SIG-M5 (cell line): ENCODE data around the gene SPON1.
"Not testable (repeated sequence)": the region's sequence is repeated elsewhere in the genome, so short reads cannot be mapped to it uniquely, and the experiment has no call there.

Experiments
- DNase-seq: peaks from one replicate; lab custom pipeline; 2025; lab: John Stamatoyannopoulos, UW

Gene SPON1

DNA sequence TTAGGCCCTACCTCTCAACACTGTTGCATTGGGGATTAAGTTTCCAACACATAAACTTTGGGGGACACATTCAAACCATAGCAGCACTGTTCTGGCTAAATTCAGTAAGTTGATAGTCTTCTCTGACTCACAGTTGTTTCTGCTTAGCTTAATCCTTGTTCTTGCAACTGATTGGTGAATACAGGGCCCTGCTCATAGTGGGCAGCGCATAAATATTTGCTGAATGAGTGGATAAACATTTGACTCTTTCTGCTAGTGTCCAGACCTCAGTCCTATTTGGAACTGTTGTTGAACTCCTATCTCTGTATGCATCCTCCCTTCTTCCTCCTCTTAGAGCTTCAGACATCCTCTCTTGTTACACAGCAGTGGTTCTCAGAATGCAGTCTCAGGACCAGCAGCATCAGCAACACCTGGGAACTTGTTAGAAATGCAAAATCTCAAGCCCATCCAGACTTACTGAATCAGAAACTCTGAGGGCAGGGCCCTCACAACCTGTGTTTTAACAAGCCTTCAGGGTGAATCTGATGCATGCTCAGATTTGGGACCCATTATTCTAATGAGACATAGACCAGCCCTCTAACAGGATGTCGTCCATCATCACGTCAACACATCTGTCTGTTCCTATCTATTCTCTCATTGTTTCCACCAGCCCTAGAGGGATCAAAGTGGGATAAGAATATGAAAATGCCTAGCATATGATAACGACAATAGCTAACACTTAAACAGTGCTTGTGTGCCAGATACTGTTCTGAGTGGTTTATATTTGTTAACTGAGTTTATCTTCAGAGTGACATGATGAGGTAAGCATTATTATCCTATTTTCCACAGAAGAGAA, 22.3 kb downstream of the SPON1 start:
- DNase-seq, result no peak

DNA sequence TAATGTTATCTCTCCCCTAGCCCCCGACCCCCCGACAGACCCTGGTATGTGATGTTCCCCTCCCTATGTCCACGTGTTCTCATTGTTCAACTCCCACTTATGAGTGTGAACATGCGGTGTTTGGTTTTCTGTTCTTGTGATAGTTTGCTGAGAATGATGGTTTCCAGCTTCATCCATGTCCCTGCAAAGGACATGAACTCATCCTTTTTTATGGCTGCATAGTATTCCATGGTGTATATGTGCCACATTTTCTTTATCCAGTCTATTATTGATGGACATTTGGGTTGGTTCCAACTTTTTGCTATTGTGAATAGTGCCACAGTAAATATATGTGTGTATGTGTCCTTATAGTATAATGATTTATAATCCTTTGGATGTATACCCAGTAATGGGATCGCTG, 24.2 kb downstream of the SPON1 start:
- not testable (repeated sequence) for DNase-seq

DNA sequence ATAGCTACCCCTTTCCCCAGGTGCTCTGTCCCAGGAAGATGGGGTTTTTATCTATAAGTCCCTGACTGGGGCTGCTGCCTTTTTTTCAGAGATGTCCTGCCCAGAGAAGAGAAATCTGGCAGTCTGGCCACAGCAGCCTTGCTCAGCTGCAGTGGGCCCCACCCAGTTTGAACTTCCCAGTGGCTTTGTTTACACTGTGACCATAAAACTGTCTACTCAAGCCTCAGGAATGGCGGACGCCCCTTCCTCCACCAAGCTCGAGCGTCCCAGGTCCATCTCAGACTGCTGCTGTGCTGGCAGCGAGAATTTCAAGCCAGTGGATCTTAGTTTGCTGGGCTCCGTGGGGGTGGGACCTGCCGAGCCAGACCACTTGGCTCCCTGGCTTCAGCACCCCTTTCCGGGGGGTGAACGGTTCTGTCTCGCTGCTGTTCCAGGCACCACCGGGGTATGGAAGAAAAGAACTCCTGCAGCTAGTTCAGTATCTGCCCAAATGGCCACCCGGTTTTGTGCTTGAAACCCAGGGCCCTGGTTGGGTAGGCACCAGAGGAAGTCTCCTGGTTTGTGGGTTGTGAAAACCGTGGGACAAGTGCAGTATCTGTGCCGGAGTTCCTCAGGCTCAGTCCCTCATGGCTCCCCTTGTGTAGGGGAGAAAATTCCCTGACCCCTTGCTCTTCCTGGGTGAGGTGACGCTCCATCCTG, 29.8 kb downstream of the SPON1 start:
- DNase-seq, result not testable (repeated sequence)

DNA sequence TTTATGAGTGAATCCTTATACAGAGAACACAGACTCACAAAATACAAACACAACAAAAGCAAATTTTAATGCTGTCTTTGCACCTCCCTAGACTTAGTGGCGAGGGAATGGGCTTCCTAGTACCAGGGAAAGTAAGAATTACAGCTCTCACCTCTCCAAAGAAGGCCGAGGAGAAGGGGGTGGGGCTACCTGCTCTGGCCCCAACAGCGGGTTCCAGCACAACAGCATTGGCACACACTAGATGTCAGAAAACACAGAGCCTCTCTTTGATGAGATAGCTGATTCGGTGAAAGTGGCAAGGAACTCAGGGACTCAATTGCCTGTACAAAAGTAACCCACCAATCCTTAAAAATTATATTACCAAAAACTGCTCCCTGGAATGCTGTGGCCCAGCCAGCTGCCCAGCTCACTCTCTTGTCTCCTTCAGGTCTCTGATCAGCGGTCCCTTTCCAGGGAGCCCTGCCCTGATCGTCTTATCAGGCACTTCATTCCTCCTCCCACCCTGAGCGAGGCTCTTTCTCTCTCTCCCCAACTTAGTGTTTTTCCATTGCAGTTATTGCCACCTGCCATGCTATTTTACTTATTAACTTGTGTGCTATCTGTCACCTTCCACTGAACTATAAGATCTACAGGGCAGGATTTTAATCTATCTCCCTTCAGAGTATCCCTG, 30.7 kb downstream of the SPON1 start:
- DNase-seq, result no peak

DNA sequence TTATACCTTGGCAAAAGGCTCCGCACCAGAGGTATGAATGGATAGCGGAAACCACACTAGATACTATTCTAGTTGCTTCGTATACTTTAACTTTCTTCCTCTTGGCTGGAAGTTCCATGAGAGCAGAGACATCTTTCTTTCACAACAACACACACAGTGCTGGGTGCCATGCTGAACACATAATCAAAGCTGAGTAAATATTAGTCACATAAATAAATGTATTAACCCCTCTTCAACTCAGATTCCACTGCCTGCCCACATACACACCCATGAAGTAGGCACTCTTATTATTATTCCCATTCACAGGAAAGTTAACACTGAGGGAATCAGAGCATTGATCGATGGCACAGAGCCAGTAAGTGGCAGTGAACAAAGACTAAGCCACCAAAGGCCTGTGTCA, 35.4 kb downstream of the SPON1 start:
- DNase-seq, result no peak

DNA sequence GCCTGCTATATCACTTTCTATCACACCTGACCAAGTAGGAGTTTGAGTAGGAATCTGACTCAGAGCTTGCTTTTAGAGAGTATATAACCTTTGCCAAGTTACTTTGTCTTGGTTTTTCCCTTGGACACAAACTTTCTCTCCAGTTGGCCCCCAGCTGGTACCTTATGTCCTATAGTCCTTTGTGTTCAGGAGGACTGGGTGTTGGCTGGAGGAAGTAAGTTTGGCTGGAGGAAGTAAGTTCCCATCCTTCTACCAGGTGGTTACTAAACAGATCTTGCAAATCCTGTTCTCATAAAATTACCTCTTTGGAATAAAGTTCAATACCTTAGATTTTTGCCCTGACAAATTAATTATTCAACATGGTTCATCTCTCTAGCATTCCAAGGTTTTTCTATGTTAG, 37.2 kb downstream of the SPON1 start:
- DNase-seq, result no peak

DNA sequence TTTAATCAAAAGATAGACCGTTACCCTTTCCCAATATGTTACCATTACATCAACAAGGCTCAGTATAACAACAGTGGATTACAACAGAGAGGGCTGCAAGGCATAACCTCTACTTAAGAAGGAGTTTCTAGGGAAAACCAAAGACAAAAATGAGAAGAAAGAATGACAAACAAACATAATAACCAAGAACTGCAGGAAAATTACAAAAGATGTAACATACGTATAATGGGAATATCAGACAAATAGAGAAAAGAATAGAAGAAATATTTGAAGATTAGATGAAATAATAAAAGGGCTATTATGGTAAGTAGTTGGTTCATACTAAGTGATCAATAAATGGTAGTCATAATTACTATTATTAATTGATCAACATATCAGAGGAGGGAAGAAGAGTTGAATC, 39.1 kb downstream of the SPON1 start:
- DNase-seq, result no peak

DNA sequence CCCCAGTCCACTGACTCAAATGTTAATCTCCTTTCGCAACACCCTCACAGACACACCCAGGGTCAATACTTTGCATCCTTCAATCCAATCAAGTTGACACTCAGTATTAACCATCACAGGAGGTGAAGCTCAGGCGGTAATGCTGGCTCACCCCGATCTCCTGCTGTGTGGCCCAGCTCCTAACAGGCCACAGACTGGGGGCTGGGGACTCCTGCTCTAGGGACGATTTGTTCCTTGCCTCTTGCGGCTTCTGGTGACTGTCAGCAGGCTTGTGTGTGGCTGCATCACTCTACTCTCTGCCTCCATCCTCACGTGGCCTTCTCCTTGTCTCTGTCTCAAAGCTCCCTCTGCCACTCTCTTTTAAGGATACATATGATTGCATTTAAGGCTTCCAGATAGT, 45.0 kb downstream of the SPON1 start:
- DNase-seq, result no peak

DNA sequence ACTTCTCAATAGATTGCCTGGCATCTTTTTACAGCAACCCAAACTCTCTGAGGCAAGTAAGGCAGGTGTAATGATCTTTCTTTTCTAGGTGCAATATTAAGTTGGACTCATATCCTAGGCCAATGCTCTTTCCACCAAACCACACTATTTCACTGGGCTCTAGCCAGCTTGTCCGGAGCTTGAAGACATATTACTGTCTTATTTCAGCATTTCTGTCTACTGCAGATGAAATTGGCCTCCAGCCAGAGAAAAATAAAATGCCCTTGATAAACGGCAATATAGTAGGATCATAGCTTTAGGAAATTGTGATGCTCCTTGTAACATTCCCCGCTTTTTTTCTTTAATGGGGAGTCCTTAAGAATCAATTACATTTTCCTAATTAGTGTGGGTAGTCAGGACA, 48.1 kb downstream of the SPON1 start:
- no peak for DNase-seq

DNA sequence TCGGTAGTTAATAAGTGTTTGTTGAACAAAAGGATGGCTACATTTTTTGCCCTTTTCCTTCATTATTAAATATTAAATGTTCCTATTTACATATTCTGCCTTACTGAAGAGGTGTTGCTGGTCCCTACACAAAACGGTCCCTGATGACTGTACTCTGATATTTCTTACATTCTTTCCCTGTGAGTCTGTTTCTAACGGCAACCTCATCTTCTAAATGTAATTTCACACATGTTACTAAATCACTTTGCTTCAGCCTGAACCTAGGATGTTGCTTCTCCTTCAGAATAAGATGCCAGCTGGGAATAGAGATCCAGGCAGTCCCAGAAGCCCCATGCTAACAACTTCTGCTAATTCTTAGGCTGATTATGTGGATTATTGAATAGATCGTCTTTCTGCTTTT, 50.3 kb downstream of the SPON1 start:
- DNase-seq, result no peak

DNA sequence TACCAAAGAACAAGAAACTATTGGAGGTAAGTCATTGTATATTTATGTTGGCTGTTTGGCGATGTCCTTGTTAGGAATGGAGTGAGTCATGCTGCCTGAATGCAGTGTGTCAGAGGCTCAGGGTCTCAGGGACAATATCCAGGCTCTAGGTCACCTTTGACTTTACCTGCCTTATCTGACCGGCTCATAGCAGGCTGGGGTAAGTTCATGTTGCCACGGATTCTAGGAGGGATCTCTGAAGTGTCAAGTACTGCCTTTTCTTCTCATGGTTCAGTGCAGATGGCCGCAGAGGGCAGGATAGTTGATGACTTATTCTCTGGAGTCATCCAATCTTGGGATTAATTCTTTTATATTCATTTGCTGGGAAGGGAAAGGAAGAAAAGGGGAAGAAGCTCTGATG, 53.2 kb downstream of the SPON1 start:
- DNase-seq, result no peak

DNA sequence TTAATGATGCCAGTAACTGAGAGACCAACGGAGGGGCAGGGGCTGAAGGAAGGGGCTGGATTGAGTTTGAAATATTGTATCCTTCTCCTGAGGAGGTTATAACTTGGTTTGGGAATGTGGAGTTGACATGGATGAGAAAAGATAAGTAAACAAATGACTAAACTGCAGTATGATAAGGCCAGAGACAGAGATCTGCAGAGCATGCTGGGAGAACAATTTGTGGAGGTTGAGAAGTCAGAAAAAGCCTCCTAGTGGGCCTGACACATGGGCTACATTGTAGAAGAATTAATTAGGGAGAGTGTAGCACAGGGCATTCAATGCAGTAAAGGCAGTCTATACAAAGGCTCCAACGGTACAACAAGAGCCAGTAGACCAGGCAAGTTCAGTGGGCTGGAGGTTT, 55.9 kb downstream of the SPON1 start:
- no peak for DNase-seq

DNA sequence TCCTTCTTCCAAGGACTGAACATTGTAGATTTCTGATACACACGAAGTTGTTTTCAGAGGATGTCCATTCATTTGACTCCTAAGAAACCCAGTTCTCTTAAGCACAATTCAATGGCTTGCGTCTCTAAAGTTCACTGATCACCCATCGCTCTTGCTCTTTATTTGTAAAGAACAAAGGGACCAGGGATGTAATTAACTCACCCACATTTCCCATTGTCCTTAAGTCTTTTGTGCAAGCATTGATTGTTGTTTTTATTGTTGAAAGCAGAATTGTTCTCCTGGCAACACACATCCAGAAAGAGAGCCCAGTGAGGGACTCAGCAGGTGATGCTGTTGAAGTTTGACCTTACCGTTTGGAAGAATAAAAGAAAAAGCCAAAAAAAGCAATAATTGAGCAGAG, 59.2 kb downstream of the SPON1 start:
- no peak for DNase-seq

DNA sequence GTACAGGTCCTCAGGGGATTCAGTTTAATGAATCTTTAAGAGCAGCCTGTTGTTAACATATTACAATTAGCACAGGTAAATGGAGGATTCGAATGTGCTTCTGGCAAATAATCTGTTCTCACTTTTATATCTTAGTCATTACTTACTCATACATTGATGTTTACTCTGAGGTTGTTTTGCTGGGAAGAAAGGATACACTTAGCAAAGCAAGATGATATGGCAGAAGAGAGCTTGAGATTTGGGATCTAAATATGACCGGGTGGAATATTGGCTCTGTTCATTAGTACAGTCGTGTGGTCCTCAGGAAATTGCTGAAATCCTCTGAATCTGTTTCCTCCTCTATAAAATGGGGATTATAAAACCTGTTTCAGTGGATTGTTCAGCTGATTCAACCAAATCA, 59.7 kb downstream of the SPON1 start:
- DNase-seq, result no peak

DNA sequence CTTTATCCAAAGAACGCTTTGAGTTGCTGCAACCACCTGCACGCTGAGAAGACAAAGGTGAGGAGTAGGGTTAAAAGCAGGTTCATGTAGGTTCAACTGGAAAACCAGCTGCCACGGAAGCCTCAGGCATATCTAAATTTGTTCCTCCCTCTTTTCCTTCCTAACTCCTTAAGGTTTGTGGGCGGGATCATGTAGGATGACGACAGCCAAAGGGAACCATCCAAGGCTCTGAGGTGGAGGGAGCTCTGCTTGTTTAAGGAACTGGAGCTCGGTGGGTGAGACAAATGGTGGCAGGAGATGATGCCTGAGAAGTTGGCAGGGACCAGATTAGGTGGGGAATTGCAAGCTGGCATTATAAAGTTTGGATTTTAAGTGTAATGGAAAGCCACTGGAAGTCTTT, 60.3 kb downstream of the SPON1 start:
- no peak for DNase-seq

DNA sequence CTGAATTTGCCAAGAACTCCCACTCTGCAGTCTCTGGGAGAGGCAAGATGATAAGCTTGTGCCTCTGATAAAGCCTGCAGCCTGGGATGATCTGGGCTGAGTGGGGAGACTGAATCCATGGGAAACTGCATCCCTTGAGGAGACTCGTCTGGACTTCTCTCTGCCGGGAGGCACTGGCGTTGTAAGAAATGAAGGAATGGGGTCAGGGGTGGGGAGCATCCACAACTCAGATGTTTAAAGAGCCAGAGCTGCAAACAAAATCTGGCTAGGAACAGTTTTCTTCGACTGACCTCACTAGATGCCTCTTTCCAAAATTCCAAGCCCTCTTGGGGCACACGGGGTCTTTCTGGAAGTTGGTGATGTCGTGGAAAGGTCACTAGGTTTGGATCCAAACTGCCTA, 64.4 kb downstream of the SPON1 start:
- no peak for DNase-seq

DNA sequence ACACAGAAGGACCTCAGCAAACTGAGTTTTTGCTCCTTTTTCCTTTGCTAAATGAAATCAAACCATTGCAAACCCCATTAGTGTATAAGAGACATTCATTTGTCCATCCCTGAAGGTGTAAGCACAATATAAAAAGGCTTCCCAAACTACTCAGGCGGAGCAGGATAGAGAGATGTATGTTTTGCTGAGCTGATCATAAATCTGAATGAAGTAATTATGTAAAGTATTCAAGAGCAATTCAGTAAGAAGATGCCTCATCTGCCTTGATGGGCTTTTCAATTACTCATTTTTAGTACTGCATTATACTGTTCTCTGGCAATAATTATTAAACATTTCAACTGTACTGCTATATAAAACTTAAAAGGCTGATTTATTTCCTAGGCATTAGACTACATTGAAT, 65.0 kb downstream of the SPON1 start:
- no peak for DNase-seq

DNA sequence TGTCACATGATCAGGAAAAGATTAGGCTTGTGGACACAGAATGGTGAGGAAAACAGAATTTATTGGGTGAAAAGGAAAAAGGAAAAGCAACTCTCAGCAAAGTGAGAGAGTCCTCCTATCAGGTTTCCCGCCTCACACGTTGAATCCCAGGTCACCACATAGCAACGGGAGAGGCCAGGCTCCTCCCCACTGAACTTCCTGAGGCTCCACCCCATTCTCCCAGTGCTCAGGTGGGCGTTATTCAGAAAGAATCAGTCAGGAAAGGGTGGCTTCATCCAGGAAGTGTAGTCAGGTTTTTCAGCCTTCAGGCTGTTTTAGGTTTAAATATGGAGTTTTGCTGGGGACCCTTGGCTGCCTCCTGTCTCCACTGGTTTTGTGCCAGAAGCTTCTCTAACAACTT, 66.9 kb downstream of the SPON1 start:
- DNase-seq, result no peak

DNA sequence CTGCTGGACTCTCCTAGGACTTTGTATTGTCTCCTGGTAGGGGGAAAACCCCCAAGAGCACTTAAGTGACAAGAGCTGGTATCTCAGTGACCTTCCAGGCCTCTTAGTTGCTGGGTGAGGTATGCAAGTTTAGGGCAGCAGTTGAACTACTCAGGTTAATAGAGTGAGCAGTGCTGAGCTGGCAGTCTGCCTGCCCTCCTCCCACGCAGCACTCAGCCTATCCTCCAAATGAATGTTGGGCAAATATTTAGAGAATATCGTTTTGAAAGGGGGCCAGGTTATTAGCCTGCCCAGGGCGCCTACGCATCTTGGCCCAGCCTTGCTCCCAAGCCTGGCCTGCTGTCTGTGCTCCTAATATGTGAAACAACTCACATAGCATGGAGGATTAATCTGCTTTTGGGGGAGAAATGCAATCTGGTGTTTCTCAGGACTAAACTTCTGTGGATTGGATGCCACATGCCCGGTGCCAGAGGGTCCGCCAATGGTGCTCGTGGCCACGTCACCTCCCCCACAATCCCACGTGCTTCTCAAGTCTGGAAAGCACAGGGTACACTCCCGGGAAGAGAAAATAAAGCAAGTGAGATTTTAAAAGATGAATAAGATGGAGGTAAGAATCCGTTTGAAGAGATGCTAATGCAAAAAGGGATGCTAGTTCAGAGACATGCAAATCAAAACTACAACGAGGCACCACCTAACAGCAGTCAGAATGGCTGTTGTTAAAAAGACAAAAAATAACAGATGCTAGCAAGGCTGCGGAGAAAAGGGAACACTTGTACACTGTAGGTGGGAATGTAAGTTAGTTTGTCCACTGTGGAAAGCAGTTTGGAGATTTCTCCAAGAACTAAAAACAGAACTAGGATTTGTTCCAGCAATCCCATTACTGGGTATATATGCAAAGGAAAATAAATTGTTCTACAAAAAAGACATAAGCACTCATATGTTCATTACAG, 67.7 kb downstream of the SPON1 start:
- no peak for DNase-seq

DNA sequence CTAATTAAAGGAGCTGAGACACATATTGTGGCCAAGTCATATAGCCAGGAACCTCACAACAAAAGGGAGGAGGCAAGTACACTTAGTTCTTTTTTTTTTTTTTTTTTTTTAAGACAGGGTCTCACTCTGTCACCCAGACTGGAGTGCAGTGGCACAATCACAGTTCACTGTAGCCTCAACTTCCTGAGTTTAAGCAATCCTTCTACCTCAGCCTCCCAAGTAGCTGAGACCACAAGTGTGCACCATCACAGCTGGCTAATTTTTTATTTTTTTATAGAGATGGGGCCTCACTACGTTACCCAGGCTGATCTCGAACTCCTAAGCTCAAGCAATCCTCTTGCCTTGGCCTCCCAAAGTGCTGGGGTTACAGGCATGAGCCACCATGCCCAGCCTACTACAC, 73.0 kb downstream of the SPON1 start:
- not testable (repeated sequence) for DNase-seq

DNA sequence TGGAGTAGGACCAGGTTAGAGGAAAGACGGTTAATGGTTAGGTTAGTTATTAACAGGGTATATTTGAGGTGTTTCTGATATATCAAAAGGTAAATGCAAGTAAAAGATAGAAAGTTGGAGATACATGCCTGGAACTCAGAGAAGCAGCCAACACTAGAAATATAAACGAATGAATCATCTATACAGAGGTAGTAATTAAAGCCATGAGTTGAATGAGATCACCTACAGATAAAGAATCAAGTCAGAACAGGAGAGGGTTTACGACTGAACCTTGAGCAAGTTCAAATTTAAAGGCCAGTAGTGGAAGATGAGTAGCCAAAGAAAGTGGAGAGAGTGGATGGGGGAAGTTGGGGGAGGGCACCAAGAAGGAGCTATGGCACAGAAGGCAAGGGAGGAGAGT, 73.9 kb downstream of the SPON1 start:
- no peak for DNase-seq

DNA sequence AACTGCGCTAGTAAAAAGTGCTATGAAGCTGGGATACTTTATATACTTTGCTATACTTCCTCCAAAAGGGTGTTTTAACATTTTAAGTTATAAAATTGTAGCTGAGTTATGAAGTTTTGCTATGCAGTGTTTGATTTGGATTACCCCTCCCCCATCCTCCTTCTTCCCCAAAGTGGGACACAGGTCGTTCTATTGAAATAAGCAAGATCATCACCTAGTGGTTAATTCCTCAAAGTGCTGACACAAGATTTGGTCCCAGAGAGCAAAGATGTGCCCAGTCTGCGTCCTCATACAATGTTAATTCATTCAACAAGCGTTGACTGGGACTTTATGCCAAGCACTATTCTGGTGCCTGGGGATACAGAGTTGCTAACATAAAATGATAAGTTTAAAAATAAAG, 78.5 kb downstream of the SPON1 start:
- no peak for DNase-seq
